ENCODE measurements around the gene KIAA1671.
"Not testable (repeated sequence)": the region's sequence is repeated elsewhere in the genome, so short reads cannot be mapped to it uniquely, and the experiment has no call there.

Gene KIAA1671

DNA sequence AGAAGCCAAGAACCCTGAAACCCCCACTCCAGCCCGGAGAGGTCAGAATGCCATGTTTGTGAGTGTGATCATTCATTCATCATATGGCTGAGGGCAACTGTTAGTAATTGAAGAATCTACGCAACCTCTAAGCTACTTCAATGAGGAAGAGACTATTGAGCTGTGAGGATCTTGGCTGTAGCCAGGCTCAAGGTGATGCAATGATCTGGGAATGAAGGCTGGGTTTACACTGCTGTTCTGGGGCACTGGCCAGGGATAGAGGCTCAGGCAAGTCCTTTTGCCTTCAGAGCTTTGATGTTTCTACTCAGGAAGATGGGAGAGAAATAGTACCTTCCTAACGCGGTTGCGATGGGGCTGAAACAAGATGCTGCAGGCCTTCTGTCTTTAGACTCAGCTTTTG is 279.8 kb downstream of the KIAA1671 start:
- Mint-ChIP-seq H3K27me3 (ENCODE audit: low read depth) (peaks cover 25% of the 10 kb centered on the region), H3K9me3 (no peaks in the 10 kb centered on the region), H3K4me3 (no peak overlapping the region), H3K36me3 (ENCODE audit: low read depth) (no peaks in the 10 kb centered on the region), H3K4me1 (ENCODE audit: low read depth) (peaks cover 4% of the 10 kb centered on the region), H3K27ac (no peak overlapping the region)

GRCh38 chr22:25233706-25234105 is 281.2 kb downstream of the KIAA1671 start:
- H3K36me3 Mint-ChIP-seq (ENCODE audit: low read depth); H3K27ac Mint-ChIP-seq: not testable (repeated sequence)
- H3K27me3 Mint-ChIP-seq (ENCODE audit: low read depth): peaks cover 26% of the 10 kb centered on the region

GRCh38 chr22:25235547-25236290 is 283.2 kb downstream of the KIAA1671 start:
- no peaks in the 10 kb centered on the region for H3K9me3 Mint-ChIP-seq
- peaks cover 31% of the 10 kb centered on the region for H3K27me3 Mint-ChIP-seq (ENCODE audit: low read depth)
- H3K4me1 Mint-ChIP-seq (ENCODE audit: low read depth): peaks cover 4% of the 10 kb centered on the region
- H3K4me3 Mint-ChIP-seq: no peak overlapping the region
- H3K36me3 Mint-ChIP-seq (ENCODE audit: low read depth): no peaks in the 10 kb centered on the region
- H3K27ac Mint-ChIP-seq: no peak overlapping the region

More at GRCh38 chr22:25233706-25234105, 281.2 kb downstream of the KIAA1671 start:
- not testable (repeated sequence) for H3K4me1 Mint-ChIP-seq (ENCODE audit: low read depth); H3K9me3 Mint-ChIP-seq; H3K4me3 Mint-ChIP-seq

GRCh38 chr22:25236417-25236816 is 283.9 kb downstream of the KIAA1671 start:
- H3K9me3 Mint-ChIP-seq: no peaks in the 10 kb centered on the region
- H3K36me3 Mint-ChIP-seq (ENCODE audit: low read depth): no peaks in the 10 kb centered on the region
- H3K27ac Mint-ChIP-seq: no peak overlapping the region
- peaks cover 4% of the 10 kb centered on the region for H3K4me1 Mint-ChIP-seq (ENCODE audit: low read depth)
- H3K27me3 Mint-ChIP-seq (ENCODE audit: low read depth): peaks cover 34% of the 10 kb centered on the region
- H3K4me3 Mint-ChIP-seq: no peak overlapping the region

- peaks cover 4% of the 10 kb centered on the region for H3K4me1 Mint-ChIP-seq (ENCODE audit: low read depth)
- no peak overlapping the region for H3K27ac Mint-ChIP-seq
- no peaks in the 10 kb centered on the region for H3K36me3 Mint-ChIP-seq (ENCODE audit: low read depth)
- peaks cover 34% of the 10 kb centered on the region for H3K27me3 Mint-ChIP-seq (ENCODE audit: low read depth)
- no peak overlapping the region for H3K4me3 Mint-ChIP-seq
- no peaks in the 10 kb centered on the region for H3K9me3 Mint-ChIP-seq
Observed at GRCh38 chr22:25237503-25237902, 285.0 kb downstream of the KIAA1671 start.

DNA sequence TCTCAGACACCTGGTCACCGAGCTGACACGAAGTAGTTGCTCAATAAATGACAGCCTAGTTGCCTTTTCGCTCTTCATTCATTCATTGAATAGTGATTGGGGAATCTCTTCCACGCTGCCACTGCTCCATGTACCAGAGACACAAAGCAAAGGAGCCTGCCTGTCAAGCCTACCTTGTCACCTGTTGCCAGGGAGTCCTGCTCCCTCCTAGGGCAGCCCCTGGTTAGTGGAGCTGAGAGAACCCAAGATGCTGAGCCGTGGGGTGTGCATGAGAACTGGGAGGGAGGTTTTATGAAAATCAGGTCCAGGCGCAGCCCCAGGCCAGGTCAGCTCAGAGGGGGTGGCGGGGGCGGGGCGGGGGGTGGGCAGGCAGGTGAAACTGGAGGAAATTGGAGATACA is 285.5 kb downstream of the KIAA1671 start:
- not testable (repeated sequence) for H3K36me3 Mint-ChIP-seq (ENCODE audit: low read depth); H3K27ac Mint-ChIP-seq; H3K9me3 Mint-ChIP-seq; H3K4me3 Mint-ChIP-seq; H3K4me1 Mint-ChIP-seq (ENCODE audit: low read depth)
- peaks cover 34% of the 10 kb centered on the region for H3K27me3 Mint-ChIP-seq (ENCODE audit: low read depth)

Data from T-helper 1 cell treated with Interleukin-12 subunit alpha and Interleukin-12 subunit beta and Interleukin-4 antibody, amounts not matched to agents 30 μg/mL and 1 μg/mL, for 36 hours (primary cell).